GM12872 (cell line): ENCODE measurements around the gene PIERCE2.
A peak's percentile ranks its signal among the peaks of the same experiment; 100 is the strongest.

Source experiments
- TF ChIP-seq, protein P1 (sequence below): IDR thresholded peaks from 3 replicates; pipeline ENCODE4 v1.5.1; 2011; ENCODE audit warnings: low read depth, mild to moderate bottlenecking, low read length, moderate library complexity; ENCODE audit not compliant: insufficient read depth

Gene PIERCE2, protein sequence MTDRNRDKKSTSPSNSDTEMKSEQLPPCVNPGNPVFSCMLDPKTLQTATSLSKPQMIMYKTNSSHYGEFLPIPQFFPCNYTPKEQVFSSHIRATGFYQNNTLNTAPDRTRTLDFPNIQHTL

DNA sequence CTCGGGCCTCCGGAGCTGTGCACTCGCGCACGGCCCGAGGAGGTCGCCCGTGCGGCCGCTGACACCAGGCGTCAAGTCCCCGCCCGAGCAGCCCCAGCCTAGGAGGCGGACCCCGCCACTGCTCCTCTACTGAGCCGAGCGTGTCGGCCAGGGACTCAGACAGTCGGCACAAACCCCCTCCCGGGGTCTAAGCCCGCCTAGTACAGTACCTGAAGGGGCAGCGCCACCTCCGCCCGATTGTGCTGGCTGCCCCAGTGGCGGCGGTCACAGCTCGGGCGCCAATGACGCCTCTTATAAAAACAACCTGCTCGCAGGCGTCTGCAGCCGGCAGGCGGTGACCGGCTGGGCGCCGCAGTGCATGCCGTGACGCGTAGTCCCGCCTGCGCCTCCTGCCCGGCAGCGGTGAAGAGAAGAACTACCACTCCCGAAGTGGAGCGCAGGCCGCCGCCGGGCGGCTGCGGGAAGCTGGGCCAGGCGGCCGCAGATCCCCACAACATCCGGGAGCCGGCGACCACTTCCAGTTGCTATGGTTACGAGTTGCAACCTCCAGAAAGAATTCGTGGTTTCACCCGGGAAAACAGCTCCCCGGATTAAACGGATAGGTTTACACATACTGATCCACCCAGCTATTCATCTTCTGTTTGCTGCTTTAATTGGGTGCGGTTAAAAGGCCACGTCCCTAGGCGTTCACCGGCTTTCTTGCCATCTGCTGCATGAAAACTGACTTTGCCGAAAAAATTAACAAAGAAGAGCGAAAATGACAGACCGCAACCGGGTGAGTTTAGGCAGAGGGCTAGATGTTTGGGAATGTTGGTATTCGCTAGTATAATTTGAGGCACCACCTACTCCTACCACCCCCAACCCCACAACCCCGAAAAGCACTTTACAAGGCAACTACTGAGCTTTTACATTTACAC, at the start of gene PIERCE2, which contains the start of gene CCPG1:
Gene PIERCE2 (plus strand): TSS at position 484 of the 917 bp plus-strand sequence. CDS start 274 bp downstream, at position 758.
Gene CCPG1 (minus strand): TSS at position 348 of the 917 bp plus-strand sequence. CDS start 18,935 bp downstream, outside the sequence.
- TF ChIP-seq, protein P1, sequence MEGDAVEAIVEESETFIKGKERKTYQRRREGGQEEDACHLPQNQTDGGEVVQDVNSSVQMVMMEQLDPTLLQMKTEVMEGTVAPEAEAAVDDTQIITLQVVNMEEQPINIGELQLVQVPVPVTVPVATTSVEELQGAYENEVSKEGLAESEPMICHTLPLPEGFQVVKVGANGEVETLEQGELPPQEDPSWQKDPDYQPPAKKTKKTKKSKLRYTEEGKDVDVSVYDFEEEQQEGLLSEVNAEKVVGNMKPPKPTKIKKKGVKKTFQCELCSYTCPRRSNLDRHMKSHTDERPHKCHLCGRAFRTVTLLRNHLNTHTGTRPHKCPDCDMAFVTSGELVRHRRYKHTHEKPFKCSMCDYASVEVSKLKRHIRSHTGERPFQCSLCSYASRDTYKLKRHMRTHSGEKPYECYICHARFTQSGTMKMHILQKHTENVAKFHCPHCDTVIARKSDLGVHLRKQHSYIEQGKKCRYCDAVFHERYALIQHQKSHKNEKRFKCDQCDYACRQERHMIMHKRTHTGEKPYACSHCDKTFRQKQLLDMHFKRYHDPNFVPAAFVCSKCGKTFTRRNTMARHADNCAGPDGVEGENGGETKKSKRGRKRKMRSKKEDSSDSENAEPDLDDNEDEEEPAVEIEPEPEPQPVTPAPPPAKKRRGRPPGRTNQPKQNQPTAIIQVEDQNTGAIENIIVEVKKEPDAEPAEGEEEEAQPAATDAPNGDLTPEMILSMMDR = peak; percentile 69

DNA sequence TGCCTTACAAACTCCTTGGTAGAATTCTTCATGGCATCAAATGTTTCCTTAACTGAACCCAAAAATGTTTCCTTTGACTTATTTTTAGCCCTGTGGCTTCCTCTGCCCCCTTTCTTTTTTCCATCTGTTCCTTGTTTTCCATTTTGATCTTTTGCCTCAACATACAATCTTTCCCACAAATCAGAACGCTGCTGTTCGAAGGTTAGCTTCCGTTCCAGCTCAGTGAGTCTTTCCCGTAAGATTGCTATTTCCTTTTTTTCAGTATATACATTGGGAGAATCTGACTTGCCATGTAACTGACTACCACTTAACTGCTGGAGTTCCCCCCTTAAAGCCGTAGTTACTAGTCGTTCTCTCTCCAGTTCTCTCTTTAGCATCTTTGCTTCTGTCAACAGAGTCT, 48.0 kb upstream of the PIERCE2 start:
- TF ChIP-seq, protein P1 = no peak

DNA sequence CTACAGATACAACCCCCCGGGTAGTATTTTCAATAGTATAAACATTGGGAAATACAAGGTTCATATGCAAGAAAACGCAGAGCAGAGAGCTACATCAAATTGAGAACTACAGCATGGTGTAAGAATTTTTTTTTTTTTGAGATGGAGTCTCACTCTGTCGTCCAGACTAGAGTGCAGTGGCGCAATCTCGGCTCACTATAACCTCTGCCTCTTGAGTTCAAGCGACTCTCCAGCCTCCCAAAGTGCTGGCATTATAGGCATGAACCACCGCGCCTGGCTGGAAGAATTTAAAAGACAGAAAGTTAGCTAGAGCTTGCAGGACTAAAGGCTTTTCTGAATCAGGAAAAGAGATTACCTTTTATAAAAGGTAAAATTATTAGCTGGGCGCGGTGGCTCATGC, 47.2 kb upstream of the PIERCE2 start:
- TF ChIP-seq, protein P1 = no peak

DNA sequence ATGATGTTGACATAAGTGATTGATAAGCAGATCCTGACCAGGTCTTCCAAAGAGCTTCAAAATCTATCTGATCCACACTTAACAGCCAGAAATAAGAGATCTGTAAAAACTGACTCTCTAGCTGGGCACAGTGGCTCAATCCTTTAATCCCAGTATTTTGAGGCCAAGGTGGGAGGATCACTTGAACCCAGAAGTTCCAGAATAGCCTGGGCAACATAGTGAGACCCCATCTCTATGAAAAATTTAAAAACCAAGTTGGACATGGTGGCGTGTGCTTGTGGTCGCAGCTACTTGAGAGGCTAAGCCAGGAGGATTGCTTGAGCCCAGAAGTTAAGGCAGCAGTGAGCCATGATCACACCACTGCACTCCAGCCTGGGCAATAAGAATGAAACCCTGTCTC, 45.7 kb upstream of the PIERCE2 start:
- TF ChIP-seq, protein P1 = no peak

DNA sequence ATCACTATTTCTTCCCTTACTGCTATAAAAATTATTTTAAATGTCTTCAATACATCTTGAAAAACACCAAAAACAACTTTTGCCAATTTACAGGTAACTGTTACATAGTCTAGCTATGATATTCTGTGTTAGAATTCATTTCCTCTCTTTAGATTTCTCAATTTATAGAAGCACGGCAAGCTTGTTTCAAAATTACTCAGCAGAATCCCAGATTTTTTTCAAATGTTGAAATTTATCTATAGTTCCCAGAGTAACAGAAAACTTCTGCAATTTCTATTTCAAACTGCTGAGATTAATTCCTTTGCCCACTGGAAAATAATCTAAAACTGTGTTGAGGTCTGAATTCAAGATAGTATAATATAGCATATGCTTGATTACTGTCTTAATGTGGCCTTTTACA, 41.3 kb upstream of the PIERCE2 start:
- TF ChIP-seq, protein P1 = no peak

DNA sequence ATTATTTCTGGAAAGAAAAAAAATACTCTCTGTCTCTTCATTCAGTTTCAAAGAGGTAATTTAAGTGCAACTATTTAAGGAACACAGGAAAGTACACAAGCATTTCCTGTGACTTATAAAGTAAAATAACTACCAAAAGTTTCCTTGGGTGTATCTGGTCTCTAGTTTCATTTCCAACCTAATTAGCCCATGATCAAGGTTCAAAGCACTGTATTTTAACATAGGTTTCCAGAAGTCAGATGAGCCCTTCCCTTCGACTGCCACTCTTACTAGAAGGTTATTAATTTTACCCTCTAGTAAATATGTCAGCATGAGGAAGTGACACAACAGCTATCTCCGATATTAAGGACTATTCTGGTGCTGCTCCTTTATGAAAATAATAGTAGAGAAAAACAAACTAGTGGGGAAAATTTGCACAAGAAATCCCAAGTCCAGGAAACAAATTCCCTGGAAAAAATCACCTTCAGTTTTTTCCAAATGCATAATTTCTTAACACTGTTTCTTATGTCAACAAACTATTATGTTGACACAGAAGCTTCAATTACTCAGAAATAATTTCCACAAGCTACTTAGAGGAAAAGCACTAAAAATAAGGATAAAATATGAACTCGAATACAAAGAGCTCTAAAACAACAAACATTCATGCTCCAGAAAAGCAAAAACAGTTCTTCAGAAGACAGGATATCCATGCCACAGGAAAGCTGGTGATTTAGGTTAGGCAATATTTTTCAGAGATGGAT, 35.4 kb upstream of the PIERCE2 start:
- TF ChIP-seq, protein P1 = no peak

DNA sequence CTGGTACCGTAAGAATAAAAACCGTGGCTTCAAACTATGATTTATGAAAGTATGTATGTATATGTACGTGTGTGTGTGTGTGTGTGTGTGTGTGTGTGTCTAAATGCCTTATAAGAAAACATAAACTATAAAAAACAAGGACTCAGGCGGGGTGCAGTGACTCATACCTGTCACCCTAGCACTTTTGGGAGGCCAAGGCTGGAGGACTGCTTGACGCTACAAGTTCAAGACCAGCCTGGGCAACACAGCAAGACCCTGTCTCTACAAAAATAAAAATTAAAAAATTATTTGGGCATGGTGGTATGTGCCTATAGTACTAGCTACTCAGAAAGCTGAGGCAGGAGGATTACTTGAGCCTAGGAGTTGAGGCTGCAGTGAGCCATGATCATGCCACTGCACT, 29.2 kb upstream of the PIERCE2 start:
- TF ChIP-seq, protein P1 = no peak
